Bladder microvascular endothelial cell (primary cell): ENCODE data around the gene OR5AC2. TPM values are rescaled to one million over a fixed set of nuclear protein-coding genes. Genes with fewer than 3 reads are reported as not detected.

ENCODE experiments used
- total RNA-seq: library from RNA; depleted of rRNA; stranded (reverse); fragments of >200 nt; gene quantifications from 2 replicates; pipeline ENCODE4 v1.2.3, GENCODE V29; 2014

The OR5AC2 gene, protein sequence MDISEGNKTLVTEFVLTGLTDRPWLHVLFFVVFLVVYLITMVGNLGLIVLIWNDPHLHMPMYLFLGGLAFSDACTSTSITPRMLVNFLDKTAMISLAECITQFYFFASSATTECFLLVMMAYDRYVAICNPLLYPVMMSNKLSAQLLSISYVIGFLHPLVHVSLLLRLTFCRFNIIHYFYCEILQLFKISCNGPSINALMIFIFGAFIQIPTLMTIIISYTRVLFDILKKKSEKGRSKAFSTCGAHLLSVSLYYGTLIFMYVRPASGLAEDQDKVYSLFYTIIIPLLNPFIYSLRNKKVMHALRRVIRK
- total RNA-seq: not detected in 2 replicates

GRCh38 chr3:98086873-98087272 is at the start of gene OR5AC2:
Gene OR5AC2, plus strand, starts transcription at chr3:98087173. Its CDS starts 0 bp downstream, at chr3:98087173.

GRCh38 chr3:98130421-98130820 is 43.4 kb downstream of the OR5AC2 start, which contains the start of gene OR5H1:
Gene OR5H1, plus strand, starts transcription at chr3:98130721. Its CDS starts 1,977 bp downstream, at chr3:98132698.

Other genes with a start within 250 kb of the OR5AC2 start
- 17.6 and 44.7 TPM in 2 replicates for gene RIOX2, start 114.7 kb upstream of the OR5AC2 start, total RNA-seq
- gene GABRR3, start 51.9 kb upstream of the OR5AC2 start, total RNA-seq: not detected in 2 replicates
- not detected in 2 replicates for gene OR5H1, start 43.5 kb downstream of the OR5AC2 start, total RNA-seq
- not detected in 2 replicates for gene OR5H14, start 60.3 kb downstream of the OR5AC2 start, total RNA-seq
- not detected in 2 replicates for gene OR5H15, start 79.5 kb downstream of the OR5AC2 start, total RNA-seq
- not detected in 2 replicates for gene OR5H6, start 177.1 kb downstream of the OR5AC2 start, total RNA-seq
- gene OR5H2, start 195.3 kb downstream of the OR5AC2 start, total RNA-seq: not detected in 2 replicates